Gastroesophageal sphincter (tissue), 3 donors: ENCODE data around the gene TEX29.

Experiments used
- EP300 ChIP-seq: sonication (generic); formaldehyde crosslinking; IDR thresholded peaks from one replicate; pipeline ENCODE4 v1.6.1; 2017; ENCODE audit warnings: antibody characterized with exemption, mild to moderate bottlenecking
- TF ChIP-seq, protein P1 (sequence below), 4 experiments: fragments of 200-600 bp in 2 of 4; fragments of 450-650 bp in 2 of 4; sonication (generic) in 1 of 4; IDR thresholded peaks; one replicate each; pipeline ENCODE4 v1.5.1; 2017 to 2019; ENCODE audit warnings: antibody characterized with exemption in 4 of 4, mild to moderate bottlenecking in 2 of 4, moderate library complexity in 2 of 4

DNA sequence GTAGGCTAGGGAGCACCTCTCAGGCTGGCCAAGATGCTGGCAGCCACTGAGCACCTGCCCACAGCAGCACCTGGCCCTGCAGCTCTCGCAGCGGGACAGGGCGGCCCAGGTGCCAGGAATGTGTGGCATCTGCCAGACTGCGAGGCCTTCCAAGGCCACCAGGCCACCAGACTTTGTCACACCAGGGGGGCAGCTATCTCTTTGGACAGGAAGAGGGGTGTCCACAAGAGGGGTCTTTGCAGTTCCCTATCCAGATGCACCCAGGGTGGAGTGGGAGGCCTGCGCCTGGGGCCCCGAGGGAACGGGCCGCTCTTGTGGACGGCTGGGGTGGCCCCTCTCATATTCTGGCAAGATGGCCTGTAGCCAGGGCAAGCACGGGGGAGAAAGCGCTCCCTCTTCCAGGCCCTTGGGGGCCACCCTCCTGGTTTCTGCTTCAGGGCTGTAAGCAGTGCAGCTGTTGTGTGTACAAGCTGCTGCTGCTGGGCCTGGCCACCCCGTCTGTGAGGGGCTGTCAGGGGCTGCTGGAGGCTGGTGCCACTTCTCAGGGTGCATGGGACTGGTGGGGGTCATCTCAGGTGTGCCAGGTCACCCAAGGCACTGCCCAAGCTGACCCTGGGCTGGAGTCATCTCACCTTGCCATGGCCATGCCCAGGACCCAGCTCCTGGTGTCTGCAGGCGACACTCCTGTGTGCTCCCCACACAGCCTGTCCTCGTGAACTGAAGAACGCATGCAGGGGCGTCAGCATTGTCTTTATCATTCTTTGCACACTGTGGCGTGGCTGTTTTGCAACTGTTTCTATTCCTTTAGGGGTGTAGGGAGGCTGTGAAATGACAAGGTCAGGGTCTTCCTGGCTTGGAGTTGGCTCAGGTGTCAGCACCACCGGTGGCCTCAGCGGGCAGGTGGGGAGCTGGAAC lies 1.8 kb downstream of the TEX29 start:
- TF ChIP-seq, protein P1, sequence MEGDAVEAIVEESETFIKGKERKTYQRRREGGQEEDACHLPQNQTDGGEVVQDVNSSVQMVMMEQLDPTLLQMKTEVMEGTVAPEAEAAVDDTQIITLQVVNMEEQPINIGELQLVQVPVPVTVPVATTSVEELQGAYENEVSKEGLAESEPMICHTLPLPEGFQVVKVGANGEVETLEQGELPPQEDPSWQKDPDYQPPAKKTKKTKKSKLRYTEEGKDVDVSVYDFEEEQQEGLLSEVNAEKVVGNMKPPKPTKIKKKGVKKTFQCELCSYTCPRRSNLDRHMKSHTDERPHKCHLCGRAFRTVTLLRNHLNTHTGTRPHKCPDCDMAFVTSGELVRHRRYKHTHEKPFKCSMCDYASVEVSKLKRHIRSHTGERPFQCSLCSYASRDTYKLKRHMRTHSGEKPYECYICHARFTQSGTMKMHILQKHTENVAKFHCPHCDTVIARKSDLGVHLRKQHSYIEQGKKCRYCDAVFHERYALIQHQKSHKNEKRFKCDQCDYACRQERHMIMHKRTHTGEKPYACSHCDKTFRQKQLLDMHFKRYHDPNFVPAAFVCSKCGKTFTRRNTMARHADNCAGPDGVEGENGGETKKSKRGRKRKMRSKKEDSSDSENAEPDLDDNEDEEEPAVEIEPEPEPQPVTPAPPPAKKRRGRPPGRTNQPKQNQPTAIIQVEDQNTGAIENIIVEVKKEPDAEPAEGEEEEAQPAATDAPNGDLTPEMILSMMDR (IDR thresholded peaks at IDR 0.05): no peak
- TF ChIP-seq EP300: no peak
